ENCODE data around the gene SHFL.

Gene SHFL

DNA sequence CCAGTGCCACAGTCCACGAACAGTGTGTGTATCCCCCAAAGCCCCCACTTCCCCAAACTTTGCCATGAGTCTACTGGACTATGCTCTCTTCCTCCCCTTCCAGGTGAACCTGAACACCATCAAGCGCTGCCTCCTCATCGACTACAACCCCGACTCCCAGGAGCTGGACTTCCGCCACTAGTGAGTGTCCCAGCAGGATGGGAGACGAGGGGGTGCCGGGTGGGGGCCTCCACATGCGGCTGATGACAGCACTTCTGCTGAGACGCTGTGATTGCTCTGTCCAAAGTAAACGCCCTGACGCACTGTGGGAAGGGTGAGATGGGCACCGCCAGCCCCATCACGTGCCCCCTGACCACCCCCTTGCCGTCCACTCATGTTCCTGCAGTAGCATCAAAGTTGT is 23.4 kb downstream of the SHFL start:
- no peak for DNase-seq (ENCODE audit: low spot score)

DNA sequence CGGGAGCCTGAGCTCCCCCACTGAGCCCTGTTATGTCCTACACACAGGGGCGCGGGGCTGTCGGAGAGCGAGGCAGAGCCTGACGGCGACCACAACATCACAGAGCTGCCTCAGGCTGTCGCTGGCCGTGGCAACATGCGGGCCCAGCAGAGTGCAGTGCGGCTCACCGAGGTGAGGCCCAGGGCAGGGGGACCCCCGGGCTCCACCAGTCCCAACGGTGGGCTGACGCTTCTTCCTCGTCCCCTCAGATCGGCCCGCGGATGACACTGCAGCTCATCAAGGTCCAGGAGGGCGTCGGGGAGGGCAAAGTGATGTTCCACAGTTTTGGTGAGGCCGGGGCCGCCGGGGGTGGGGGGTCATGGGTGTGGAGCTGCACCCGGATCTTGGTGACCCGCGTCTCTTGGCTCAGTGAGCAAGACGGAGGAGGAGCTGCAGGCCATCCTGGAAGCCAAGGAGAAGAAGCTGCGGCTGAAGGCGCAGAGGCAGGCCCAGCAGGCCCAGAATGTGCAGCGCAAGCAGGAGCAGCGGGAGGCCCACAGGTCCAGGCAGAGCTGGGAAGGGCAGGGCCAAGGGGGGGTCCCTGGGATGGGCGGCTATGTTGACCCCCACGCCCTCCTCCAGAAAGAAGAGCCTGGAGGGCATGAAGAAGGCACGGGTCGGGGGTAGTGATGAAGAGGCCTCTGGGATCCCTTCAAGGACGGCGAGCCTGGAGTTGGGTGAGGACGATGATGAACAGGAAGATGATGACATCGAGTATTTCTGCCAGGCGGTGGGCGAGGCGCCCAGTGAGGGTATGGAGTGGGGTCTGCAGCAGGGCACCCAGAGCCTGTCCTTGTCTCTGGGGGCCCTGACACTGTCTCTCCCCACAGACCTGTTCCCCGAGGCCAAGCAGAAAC is 24.2 kb downstream of the SHFL start:
- no peak for DNase-seq (ENCODE audit: low spot score)

DNA sequence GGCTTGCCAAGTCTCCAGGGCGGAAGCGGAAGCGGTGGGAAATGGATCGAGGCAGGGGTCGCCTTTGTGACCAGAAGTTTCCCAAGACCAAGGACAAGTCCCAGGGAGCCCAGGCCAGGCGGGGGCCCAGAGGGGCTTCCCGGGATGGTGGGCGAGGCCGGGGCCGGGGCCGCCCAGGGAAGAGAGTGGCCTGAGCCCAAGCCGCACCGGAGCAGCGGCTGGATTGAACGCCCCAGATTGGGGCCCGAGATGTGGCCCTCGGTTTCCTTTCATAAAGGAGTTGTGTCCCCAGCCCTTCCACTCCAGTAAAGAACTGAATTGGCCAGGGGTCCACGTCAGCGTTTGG is 24.8 kb downstream of the SHFL start:
- DNase-seq (ENCODE audit: low spot score) = no peak

DNA sequence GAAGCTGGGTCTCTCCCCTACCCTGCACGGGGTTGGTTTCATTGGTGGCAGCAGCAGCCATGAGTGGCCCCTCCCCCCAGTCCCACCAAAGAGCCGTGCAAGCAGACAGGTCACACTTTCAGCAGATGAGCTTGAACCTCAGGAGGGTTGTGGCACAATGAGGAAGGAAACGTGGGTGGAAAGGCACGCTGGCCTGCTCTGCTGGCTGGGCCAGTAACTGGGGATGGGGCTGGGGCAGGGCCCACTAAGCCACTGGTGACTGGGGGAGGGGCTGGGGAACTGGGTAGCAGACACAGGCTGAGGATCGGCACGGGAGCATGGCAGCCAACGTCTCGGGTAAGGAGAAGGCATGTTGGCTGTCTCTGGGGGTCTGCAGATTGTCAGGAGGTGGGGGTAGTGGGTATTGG is 25.3 kb downstream of the SHFL start, which contains the start of gene P2RY11:
Gene P2RY11, plus strand, starts transcription at position 289 of the 407 bp plus-strand sequence. Its CDS starts 29 bp downstream, at position 318.
- no peak for DNase-seq (ENCODE audit: low spot score)

DNA sequence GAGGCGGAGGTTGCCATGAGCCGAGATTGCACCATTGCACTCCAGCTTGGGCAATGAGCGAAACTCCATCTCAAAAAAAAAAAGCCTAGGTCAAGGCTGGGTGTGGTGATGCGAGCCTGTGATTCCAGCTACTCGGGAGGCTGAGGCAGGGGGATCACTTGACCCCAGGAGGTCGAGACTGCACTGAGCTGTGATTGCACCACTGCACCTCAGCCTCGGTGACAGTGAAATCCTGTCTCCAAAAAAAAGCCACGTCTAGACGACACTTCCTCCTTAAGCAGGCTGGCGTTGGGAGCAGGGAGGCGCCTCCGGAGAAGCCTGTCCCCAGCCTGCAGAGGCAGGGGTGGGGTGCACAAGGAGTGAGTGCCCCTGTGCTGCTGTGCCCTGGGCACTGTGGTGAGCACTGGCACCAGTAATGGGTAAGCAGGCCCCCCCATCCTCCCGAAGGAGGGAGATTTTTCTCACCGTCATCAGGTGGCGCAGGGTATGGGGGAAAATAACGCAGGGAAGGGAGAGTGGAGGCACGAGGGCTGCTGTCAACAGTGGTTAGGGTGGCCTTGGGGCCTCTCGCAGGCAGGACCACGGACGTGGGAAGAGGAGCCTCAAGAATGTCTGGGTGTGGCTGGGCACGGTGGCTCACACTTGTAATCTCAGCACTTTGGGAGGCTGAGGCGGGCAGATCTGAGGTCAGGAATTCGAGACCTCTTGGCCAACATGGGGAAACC is 26.1 kb downstream of the SHFL start:
- DNase-seq (ENCODE audit: low spot score) = no peak

DNA sequence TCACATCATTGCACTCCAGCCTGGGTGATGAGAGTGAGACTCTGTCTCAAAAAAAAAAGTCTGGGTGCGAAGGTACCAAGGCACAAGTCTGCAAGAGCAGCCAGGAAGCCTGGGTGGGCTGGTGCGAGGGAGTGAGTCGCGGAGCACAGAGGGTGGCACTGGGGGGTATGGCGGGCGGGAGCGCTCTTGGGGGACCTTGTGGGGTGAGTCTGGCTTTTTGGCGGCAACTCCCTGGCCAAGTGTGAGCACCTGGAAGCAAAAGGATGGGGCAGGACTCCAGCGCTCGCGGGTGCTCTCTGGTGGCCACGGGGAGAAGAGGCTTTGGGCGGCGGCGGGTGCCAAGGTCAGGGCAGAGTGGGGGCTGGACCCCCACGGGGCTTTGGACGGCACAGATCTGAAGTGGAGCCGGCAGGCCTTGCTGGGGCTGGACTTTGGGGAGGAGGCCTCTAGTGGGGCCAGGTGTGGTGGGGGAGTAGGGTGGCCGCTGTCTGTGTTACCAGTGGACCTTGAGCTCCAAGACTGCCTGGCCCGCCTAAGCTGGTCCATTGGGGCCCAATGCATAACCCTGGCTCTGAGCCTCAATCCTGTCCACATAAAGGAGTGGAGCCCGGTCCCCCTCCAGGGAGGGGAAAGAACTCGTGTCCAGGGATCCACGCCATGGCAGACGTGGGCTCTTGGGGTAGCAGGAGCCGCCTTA is 26.9 kb downstream of the SHFL start:
- DNase-seq (ENCODE audit: low spot score) = peak; percentile 37

DNA sequence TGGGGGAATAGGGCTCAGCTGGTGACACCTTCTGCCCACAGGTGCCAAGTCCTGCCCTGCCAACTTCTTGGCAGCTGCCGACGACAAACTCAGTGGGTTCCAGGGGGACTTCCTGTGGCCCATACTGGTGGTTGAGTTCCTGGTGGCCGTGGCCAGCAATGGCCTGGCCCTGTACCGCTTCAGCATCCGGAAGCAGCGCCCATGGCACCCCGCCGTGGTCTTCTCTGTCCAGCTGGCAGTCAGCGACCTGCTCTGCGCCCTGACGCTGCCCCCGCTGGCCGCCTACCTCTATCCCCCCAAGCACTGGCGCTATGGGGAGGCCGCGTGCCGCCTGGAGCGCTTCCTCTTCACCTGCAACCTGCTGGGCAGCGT is 27.5 kb downstream of the SHFL start:
- DNase-seq (ENCODE audit: low spot score) = no peak

DNA sequence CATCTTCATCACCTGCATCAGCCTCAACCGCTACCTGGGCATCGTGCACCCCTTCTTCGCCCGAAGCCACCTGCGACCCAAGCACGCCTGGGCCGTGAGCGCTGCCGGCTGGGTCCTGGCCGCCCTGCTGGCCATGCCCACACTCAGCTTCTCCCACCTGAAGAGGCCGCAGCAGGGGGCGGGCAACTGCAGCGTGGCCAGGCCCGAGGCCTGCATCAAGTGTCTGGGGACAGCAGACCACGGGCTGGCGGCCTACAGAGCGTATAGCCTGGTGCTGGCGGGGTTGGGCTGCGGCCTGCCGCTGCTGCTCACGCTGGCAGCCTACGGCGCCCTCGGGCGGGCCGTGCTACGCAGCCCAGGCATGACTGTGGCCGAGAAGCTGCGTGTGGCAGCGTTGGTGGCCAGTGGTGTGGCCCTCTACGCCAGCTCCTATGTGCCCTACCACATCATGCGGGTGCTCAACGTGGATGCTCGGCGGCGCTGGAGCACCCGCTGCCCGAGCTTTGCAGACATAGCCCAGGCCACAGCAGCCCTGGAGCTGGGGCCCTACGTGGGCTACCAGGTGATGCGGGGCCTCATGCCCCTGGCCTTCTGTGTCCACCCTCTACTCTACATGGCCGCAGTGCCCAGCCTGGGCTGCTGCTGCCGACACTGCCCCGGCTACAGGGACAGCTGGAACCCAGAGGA is 28.0 kb downstream of the SHFL start:
- DNase-seq (ENCODE audit: low spot score) = no peak

DNA sequence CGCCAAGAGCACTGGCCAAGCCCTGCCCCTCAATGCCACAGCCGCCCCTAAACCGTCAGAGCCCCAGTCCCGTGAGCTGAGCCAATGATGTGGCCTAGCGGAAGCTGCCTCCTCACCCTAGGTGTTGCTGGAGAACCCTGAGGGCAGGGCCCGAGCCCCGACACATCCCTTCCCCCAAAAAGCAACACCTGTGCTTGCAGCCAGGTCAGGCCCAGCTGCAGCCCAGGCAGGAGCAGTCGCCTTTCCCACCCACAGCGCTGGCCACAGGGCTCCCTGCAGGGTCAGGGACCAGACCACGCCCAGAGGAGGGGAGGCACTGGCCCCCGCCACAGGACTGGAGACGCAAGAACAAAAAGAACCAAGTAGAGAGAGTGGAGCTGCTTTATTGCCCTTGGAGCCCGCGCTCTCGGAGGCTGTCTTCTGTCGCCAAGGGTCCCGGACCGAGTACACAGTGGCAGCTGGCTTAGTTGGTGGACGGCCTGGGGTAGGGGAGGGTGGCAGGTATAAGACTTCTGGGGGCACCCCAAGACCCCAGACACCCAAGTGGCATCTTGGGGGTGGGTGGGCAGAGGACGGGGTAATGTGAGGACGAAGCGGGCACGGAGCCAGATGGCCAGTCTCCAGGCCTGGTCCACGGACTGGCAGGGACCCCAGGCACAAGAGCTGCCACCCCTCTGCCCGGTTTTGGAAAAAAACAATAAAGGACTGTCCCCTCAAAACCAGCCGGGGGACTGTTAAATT is 28.7 kb downstream of the SHFL start:
- DNase-seq (ENCODE audit: low spot score) = no peak

DNA sequence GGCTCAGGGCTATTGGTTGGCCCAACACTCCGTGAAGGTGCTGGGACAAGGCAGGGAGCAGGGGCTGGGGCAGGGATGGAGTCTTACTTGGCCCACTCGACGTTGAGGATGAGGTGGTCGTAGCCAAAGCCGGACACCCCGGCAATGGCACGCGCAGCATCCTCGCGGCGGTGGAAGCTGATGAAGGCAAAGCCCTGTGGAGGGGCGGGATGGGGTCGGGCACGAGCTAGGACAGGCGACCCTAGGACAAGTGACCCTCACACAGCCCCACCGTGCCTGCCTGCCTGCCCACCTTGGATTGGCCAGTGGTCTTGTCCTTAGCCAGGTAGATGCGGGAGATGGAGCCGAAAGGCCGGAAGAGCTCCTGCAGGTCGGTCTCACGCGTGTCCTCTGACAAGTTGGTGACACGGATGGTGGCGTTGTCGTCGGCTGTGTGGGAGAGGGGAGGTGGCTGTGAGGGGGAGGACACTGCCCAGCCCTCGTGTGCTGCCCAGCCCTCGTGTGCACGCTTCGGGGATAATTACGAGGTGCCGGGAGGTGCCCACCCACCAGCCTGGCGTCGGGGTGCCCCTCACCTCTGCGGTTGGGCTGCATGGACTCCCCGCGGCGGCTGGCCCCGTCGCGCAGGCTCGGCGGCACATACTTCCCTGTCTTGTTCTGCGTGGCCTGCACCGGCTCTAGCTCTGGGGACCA is 29.4 kb downstream of the SHFL start:
- DNase-seq (ENCODE audit: low spot score) = no peak

DNA sequence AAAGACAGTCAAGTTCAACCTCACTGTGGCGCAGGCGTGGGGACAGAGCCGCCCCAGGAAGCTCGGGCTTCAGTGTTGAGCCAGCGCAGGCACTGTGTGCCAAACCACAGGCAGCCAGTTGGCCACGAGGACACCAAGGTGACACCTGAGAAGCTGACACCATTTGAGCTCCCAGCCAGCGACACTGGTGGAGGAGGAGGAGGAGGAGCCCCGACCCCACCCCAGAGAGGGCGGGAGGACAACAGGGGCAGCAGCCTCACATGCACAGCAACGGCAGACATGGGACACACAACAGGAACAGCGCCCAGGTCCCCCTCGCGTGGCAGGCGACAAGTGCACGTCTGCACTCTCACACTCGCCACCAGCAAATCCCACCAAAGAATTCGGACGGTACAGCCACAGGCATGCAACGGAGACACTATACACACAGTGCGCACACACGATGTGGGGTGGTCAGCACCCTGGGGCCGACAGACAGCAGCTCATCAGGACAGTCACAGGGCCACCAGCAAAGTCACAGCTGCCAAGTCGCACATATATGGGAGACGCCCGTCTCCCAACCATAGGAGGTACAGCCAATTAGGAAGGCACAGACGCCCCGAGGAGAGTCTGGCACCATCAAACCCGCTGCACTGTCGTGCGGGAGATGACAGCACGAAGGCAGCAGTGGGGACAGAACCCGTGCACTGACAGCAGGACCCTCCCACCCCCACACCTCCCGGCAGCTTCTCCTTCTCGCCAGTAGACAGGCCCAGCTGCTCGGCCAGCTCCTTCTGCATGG is 30.2 kb downstream of the SHFL start:
- DNase-seq (ENCODE audit: low spot score) = no peak

DNA sequence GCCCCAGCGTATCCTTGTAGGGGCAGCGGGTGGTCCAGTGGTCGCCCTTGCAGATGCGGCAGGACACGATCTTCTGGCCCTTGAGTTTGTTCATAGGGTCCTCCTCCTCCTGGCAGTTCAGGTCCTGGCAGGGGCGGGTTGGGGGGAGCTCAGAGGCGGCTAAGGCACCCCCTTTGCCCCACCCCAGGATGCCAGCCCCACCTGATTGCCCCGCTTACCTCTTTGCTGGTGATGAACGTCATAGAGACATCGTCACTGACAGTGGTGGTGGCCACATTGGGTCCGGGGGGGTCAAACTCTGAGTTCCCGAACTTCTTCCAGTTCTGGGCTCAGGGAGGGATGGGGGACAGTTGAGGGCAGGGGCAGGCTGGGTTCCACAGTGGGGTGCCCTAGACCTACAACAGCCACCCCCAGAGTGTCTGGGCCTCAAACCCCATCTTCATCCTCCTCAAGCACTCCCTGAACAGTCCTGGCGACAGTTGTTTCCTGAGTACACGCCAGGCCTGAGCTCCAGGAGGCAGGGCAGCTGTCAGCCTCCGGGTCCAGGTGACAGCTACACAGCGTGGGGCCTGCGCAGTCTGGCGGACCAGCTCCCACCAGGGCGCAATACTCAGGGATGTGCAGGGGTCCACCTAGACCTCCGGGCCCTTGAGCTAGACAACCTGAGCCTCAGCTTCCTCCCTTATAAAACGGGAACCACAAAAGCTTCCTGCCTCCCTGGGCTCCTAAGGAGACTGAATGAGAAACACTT is 30.9 kb downstream of the SHFL start:
- no peak for DNase-seq (ENCODE audit: low spot score)

DNA sequence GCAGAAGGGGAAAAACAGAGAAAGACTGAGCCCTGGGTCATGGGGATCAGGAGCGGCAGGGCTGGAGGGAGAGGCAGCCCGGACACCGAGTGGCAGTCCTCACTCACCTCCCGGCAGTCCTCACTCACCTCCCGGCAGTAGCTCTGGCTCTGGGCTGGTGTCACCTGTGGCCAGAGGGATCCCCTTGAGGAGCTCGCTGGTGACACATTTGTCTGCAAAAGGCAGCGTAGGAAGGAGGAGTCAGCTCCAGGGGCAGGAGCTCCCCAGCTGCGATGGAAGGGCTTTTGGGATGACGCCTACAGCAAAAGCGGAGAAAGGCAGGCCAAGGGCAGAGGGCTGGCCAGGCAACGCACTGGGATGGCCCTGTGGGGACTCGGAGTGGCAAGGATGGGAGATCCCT is 32.8 kb downstream of the SHFL start:
- peak; percentile 21 for DNase-seq (ENCODE audit: low spot score)

DNA sequence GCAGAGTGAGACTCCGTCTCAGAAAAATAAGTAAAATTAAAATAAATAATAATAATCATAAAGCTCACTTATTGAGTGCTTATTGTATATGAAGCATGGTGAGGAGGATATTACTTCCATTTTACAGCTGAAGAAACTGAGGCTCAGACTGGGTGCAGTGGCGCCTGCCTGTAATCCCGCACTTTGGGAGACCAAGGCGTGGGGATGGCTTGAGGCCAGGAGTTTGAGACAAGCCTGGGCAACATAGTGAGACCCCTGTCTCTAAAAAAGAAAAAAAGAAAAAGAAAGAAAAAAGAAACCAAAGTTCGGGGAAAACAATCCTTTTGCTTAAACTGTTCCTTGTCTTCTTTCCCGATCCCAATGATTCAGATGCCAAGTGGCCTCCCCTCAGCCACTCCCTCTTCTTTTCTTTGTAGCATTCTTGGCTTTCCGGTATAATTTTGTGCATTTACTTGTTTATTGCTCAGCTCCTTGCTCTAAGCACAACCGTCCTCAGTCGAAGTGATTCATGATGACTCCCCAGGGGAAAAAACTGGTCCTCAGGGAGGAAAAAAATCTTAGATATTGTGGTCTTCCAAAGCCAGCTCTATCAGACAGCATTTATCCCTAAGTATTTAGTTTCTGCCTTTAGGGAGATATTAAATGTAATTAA is 34.5 kb downstream of the SHFL start:
- DNase-seq (ENCODE audit: low spot score) = peak; percentile 48

DNA sequence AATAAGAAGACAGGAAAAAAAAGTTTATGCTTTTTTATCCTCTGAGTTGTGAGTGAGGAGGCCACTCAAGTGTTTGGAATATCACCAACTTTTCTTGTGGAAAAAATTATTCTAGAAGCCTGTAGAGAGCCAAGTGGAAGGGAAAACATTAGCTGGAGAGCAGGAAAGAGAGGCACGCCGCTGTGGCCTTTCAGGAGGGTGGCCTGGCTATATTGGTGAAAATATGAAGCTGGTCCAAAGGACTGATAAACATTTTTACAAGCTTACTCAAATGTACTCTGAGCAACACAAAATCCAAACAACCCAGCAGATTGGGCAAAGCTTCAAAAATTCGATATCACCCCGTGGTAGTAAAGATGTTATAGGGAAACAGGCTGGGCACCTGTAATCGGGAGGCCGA is 35.9 kb downstream of the SHFL start:
- no peak for DNase-seq (ENCODE audit: low spot score)

DNA sequence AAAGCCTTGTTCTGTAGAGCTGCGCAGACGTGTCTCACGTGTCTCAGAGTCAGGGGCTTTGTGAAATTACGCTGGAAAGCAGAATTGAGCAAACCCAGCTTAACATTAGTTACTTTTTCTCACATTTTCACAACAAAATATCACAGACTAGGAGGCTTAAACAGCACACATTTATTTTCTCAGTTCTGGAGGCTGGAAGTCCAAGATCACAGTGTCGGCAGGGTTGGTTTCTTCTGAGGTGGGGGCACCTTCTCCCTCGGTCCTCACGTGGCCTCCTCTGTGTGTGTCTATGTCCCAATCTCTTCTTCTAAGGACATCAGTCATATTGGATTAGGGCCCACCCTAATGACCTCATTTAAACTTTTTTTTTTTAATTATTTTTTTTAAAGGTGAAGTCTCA is 38.3 kb downstream of the SHFL start:
- DNase-seq (ENCODE audit: low spot score) = no peak

DNA sequence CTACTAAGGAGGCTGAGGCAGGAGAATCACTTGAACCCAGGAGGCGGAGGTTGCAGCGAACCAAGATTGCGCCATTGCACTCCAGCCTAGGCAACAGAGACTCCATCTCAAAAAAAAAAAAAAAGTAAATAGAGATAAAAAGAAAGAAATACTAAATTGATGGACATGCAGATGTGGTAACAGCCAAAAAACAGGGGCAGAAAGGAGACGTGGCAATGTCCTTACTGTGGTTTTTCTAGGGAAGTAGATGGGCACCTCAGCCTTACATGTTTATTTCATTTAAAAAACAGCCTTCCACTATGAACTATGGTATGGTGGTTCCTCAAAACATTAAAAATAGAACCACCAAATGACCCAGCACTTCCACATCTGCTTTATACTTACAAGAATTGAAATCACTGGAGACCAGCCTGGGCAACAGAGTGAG is 40.1 kb downstream of the SHFL start:
- DNase-seq (ENCODE audit: low spot score) = no peak

DNA sequence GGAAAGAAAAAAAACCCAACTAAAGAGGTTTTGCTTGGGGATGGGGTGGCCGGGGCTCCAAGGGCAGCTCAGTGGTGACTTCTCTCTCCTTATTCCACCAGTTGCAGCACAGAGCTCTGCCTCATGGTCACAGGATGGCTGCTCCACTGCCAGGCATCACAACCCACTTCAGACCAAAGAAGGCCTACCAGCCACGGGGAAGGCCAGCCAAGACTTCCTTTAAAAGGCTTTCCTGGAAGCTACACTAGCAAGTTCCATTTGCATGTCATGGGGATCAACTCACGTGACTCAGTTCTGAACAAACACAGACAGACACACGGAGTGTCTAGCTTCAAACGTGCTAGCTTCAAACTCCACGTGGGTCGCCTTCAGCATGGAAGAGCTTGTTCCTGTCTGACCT is 46.8 kb downstream of the SHFL start:
- DNase-seq (ENCODE audit: low spot score) = no peak

DNA sequence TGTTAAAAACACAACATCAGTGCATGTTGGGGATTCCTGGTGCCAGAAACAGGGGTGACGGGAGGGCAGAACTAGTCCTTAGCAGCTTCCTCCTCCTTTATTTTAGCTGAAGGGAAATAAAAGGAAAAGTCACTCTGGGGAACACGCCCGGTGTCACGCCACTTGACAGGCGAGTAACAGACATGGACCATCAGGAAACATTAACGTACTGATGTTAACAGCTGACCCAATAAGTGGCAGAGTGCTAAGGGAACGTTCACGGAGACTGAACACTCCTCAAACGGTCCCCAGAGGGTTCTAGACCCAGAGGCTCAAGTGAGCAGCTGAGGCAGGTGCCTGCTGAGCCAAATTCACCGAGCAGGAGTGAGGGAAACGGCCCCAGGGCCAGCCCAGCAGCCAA is 47.5 kb downstream of the SHFL start:
- no peak for DNase-seq (ENCODE audit: low spot score)
